Measurements from ENCODE around the gene UPK1B.
"Not testable (repeated sequence)": the region's sequence is repeated elsewhere in the genome, so short reads cannot be mapped to it uniquely, and the experiment has no call there.

Gene UPK1B
- total RNA-seq = 0 to 0.07 reads per million in 2 donors

GRCh38 chr3:119173325-119173724 lies at the start of gene UPK1B:
UPK1B (plus strand) TSS chr3:119173598; CDS start chr3:119186742, 13,144 bp downstream.
- DNase-seq = no peak

GRCh38 chr3:119125342-119125741 lies 48.1 kb upstream of the UPK1B start:
- no peak for DNase-seq

GRCh38 chr3:119125742-119126504 lies 47.5 kb upstream of the UPK1B start:
- no peak for DNase-seq

- DNase-seq = not testable (repeated sequence)
These were observed 43.1 kb upstream of the UPK1B start for GRCh38 chr3:119130291-119130690.

- DNase-seq = not testable (repeated sequence)
These were observed 41.1 kb upstream of the UPK1B start for GRCh38 chr3:119132291-119132690.

- DNase-seq = not testable (repeated sequence)
These were observed 34.0 kb upstream of the UPK1B start for GRCh38 chr3:119139360-119139759.

GRCh38 chr3:119140466-119140865 lies 32.9 kb upstream of the UPK1B start:
- DNase-seq = no peak

DNA sequence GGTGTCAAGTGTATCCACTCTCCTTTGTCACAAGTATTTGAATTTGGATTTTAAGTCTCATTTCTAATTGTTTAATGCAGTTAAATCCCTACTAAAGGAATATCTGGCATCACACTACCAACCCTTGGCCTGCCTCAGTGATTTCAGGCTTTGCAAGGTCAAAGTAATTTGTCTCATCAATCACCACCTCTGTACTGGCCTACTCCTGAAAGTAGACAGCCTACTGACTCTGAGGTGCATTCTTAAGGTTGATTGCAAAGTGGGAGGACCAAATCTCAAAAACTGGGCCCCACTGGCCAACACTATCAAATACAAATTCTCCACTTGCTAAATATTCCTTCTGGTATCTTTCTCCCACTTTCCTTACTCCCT lies 28.3 kb upstream of the UPK1B start:
- DNase-seq = no peak

DNA sequence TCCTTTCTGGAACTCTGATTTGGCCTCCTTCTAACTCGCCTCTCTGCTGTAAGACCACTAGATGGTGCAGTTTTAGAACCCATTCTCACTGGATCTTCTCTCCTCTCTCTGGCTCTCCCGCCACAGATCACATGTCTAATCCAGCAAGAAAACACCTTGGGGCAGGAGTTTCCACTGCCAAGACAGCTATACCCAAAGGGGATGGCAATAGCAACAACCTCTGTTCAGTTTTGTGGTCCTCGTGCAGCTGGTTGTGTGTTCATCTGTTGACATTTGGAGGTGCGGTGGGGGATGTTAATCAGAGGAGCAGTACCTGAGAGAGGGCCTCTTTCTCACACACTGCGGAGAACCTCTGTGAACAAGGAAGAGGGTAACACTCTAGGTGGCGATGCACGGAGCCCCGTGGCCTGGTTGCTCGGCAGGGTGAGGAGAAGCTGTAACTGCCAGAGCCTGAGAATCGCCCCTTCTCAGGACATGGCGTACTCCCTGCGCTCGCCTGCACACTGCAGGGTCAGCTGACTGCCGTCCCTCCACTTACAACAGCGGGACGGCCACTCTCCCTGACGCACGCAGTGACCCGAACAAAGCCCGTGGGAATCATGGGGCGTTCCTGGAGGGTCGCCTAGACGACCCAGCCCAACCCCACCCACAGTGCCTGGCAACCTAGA lies 27.8 kb upstream of the UPK1B start, which contains the start of gene TEX55:
Gene TEX55, plus strand, starts transcription at position 666 of the 668 bp plus-strand sequence. CDS start 25 bp downstream, outside the sequence.
- no peak for DNase-seq

DNA sequence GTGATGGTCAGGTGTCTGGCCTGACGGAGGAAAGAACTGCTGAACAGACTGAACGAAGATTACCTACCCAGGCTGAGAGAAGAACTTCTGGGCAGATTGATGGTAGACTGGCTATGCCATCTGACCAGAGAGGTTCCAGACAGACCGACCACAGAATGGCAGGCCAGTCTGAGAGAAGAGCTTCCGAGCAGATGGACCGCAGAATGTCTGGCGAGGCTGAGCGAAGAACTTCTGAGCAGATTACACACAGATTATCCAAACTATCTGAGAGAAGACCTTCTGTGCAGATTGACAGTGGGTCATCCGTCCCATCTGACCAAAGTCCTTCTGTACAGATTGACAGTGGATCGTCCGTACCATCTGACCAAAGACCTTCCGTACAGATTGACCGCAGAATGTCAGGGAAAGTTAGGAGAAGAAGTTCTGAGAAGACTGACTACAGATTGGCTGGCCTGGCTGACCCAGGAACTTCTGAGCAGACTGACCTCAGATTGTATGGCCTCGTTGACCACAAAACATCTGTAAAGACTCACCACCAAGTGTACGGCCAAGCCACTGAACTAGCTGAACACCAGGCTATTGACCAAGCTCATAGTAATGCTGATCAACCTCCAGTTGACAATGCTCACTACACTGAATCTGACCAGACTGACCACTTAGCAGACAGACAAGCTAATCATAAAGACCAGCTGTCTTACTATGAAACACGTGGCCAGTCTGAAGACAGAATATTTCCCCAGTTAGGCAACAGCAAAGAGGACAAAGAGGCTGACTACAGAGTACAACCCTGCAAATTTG lies 26.6 kb upstream of the UPK1B start:
- DNase-seq = no peak

GRCh38 chr3:119147494-119147893 lies 25.9 kb upstream of the UPK1B start:
- no peak for DNase-seq

DNA sequence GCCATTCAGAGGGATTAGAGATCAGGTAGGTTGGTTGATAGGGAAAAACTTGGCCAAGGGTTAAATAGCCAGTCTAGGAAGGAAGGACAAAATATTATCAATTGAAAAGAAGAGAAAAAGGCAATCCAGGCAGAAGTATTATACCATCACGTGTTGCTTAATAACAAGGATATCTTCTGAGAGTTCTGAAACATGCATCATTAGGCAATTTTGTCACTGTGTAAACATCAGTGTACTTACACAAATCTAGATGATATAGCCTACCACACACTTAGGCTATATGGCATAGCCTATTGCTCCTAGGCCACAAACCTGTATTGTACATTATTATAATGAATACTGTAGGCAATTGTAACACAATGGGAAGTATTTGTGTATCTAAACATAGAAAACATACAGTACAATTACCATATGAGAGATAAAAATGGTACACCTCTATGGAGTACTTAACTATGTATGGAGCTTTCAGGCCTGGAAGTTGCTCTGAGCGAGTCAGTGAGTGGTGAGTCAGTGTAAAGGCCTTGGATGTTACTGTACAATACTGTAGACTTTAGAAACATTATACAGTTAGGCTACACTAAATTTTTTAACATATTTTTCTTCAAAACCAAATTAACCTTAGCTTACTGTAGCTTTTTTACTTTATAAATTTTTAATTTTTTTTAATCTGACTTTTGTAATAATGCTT lies 24.8 kb upstream of the UPK1B start:
- no peak for DNase-seq

DNA sequence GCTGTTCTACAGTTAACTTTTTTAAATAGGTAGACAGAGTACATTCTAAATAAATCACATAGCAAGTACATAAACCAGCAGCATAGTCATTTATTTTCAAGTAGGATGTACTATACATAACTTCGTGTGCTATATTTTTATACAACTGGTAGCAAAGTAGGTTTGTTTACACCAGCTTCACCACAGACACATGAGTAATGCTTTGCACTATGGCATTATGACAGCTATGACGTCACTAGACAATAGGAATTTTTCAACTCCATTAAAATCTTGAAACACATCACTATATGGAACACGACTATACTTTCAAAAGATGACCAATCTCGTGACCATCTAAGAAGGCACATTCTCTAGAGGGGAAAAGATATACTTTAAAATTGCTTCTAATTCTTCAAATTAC lies 23.9 kb upstream of the UPK1B start:
- DNase-seq = no peak

GRCh38 chr3:119156868-119157267 lies 16.5 kb upstream of the UPK1B start:
- no peak for DNase-seq

GRCh38 chr3:119157971-119158370 lies 15.4 kb upstream of the UPK1B start:
- no peak for DNase-seq

GRCh38 chr3:119160361-119160760 lies 13.0 kb upstream of the UPK1B start:
- no peak for DNase-seq

- DNase-seq = no peak
These were observed 12.6 kb upstream of the UPK1B start for GRCh38 chr3:119160815-119161214.

- DNase-seq = no peak
These were observed 12.2 kb upstream of the UPK1B start for GRCh38 chr3:119161240-119161639.

DNA sequence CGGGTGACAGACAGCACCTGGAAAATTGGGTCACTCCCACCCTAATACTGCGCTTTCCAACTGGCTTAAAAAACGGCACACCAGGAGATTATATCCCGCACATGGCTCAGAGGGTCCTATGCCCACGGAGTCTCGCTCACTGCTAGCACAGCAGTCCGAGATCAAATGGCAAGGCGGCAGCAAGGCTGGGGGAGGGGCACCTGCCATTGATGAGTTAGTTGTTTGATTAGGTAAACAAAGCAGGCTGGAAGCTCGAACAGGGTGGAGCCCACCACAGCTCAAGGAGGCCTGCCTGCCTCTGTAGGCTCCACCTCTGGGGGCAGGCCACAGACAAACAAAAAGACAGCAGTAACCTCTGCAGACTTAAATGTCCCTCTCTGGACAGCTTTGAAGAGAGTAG lies 8.7 kb upstream of the UPK1B start:
- not testable (repeated sequence) for DNase-seq

DNA sequence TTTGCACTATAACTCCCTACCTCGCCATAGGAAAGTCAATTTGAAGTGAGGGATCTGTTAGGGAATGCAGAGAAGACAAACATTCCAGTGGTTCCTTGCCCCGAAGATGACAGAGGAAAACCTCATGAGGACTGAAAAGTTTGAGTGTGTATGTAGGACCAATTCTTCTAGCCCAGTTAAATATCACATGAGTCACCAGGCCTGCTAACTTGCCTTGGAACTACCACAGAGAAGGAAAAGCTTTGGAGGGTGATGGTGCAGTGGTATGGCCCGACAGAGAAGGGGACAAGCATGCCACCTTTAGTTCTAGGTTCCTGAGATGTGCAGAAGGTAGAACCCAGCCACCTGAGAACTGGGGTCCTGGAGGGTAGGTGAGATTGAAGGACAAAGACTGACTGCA lies 2.6 kb upstream of the UPK1B start:
- DNase-seq = no peak

DNA sequence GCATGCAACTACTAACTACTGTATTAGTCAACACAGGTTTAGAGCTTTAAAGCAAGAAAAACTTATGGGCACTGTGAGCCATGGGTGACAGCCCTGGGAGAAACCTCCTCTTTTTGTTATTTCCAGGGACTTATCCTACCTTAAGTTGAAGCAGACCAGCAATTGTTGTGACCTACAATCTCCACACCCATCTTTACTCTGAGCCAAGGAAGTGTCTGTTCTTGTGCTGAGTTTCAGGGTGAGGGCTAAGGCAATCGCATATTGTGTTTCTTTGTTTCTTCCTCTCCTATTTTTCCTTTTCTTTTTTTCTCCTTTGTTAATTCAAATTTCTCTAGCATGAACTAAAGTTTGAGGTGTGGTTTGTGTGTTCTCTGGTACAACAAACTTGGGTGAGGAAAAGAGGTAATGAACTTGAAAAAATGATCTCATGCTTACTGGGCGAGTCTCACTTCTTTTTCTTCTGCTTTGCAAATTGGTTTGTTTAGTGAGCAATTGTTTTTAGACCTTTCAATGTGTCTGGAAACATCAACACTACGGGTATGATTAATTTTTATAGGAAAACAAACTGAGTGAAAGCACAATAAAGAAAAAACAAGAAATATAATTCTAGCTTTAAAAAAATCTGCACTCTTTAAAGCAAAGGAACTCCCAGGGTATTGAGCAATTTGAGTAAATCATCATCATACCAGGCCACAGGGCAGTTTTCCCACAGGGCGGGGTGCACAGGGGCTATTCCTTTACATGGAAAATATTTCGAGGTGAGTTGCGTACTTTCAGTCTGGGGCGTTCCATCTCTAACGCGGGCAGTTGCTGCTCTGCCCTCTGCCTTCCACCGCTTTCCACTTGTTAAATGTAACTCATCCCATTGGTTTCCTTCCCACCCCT lies 2.7 kb downstream of the UPK1B start:
- no peak for DNase-seq

DNA sequence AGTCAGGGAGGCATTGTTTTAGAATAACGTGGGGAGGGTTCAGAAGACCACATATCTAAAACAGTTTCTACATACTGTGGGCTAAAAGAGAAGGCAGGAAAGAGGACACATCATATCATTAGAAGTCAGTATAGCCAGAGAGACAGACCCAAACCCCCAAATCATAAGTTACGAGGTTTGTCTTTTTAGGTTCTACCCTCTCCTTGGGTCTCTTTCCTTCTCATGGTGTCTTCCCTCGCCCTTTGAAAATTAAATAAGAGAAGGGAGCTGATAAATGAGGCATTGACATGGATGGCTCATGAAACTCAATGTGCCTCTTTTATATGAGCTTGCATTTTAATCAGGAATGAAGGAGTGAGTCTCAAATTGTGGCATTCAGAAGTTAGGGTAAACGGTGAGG lies 3.4 kb downstream of the UPK1B start:
- no peak for DNase-seq
